ENCODE data around the gene XBP1.
"Not testable (repeated sequence)": the region's sequence is repeated elsewhere in the genome, so short reads cannot be mapped to it uniquely, and the experiment has no call there.

GRCh38 chr22:28754512-28754911 is 45.9 kb downstream of the XBP1 start:
- not testable (repeated sequence) for TF ChIP-seq CTCF (IDR thresholded peaks at IDR 0.05; ENCODE audit: extremely low read depth in 1 of 2, insufficient read depth in 1 of 2, low read depth in 1 of 2, low read length in 2 of 2); POLR2AphosphoS5 (IDR thresholded peaks at IDR 0.05; ENCODE audit: insufficient read depth, low read depth, low read length); POLR2A (IDR thresholded peaks at IDR 0.05; ENCODE audit: low read depth, low read length); EZH2 (IDR thresholded peaks at IDR 0.05; ENCODE audit: borderline replicate concordance, low read depth, low read length, severe bottlenecking)
- TF ChIP-seq, protein P1, sequence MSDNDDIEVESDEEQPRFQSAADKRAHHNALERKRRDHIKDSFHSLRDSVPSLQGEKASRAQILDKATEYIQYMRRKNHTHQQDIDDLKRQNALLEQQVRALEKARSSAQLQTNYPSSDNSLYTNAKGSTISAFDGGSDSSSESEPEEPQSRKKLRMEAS (IDR thresholded peaks at IDR 0.05; ENCODE audit: insufficient read depth, insufficient read length): not testable (repeated sequence)

Data from endothelial cell of umbilical vein (primary cell).